ENCODE measurements around the gene IFNA6. TPM values are rescaled to one million over a fixed set of nuclear protein-coding genes. Genes with fewer than 3 reads are reported as not detected.

The IFNA6 gene
- total and polyA plus RNA-seq, 2 donors (not counting 3 experiments of a cell fraction or from before 2014, with no cell fraction given), result not detected

GRCh38 chr9:21322911-21323461 lies 27.7 kb downstream of the IFNA6 start:
- no peak for FAIRE-seq
- no peak for TF ChIP-seq MYC (IDR thresholded peaks at IDR 0.05; ENCODE audit: low read depth, low read length)
- no peak for TF ChIP-seq EZH2 (IDR thresholded peaks at IDR 0.05; ENCODE audit: borderline replicate concordance, low read depth, low read length, severe bottlenecking)
- no peak for TF ChIP-seq MAX (IDR thresholded peaks at IDR 0.05; ENCODE audit: insufficient read depth, insufficient read length)
- no peak for TF ChIP-seq POLR2AphosphoS5 (IDR thresholded peaks at IDR 0.05; ENCODE audit: insufficient read depth, low read depth, low read length)
- no peak for TF ChIP-seq GATA2 (IDR thresholded peaks at IDR 0.05; ENCODE audit: insufficient read depth, insufficient read length, low read depth, low read length)
- TF ChIP-seq FOS (IDR thresholded peaks at IDR 0.05; ENCODE audit: borderline replicate concordance, insufficient read depth, low read length), result no peak
- TF ChIP-seq CTCF (IDR thresholded peaks at IDR 0.05; ENCODE audit: extremely low read depth in 1 of 2, insufficient read depth in 1 of 2, low read depth in 1 of 2, low read length in 2 of 2), result no peak
- no peak for TF ChIP-seq POLR2A (IDR thresholded peaks at IDR 0.05; ENCODE audit: low read depth, low read length)
- TF ChIP-seq JUN (IDR thresholded peaks at IDR 0.05; ENCODE audit: borderline replicate concordance, insufficient read depth, insufficient read length, low read depth), result no peak
- H3K9me3 ChIP-seq (replicated peaks; ENCODE audit: control insufficient read depth, insufficient read depth, low read length), result no peaks in the 10 kb centered on the region
- H4K20me1 ChIP-seq (replicated peaks; ENCODE audit: control insufficient read depth, extremely low read depth, insufficient read depth, low read length), result peaks cover 9% of the 10 kb centered on the region
- H3K36me3 ChIP-seq (ENCODE audit: control insufficient read depth in 2 of 2, extremely low read depth in 1 of 2, insufficient read depth in 2 of 2, low read length in 2 of 2), result peaks cover 2 to 9% of the 10 kb centered on the region in 2 experiments
- POLR2A ChIA-PET, result no interaction called here
- no peaks in the 10 kb centered on the region for H3K27me3 ChIP-seq (ENCODE audit: control insufficient read depth in 2 of 2, insufficient read depth in 2 of 2, low read length in 2 of 2)
- no peaks in the 10 kb centered on the region for H3K9me1 ChIP-seq (replicated peaks; ENCODE audit: control insufficient read depth, extremely low read depth, insufficient read depth, low read length)
- peaks cover 20% of the 10 kb centered on the region for H3K4me1 ChIP-seq (ENCODE audit: control insufficient read depth, extremely low read depth, insufficient read depth, low read length)
- no peak overlapping the region for H3K4me2 ChIP-seq (ENCODE audit: insufficient read depth, low read length)
- H3K79me2 ChIP-seq (ENCODE audit: control insufficient read depth, insufficient read depth, low read length), result peaks cover 17% of the 10 kb centered on the region
- BruUV-seq (replicated peaks), result no TSS peak
- dilution Hi-C loops (cut with MboI; ENCODE audit: extremely low pct_ligation_motif_present, low sequenced_read_pairs) (no loop called here), intact Hi-C loops (cut with micrococcal nuclease) (no loop called here)
- no peak overlapping the region for H3K9ac ChIP-seq (replicated peaks; ENCODE audit: extremely low read depth, insufficient read depth, low read length)
- DNase-seq (ENCODE audit: low read depth, low spot score), result no peak
- no peak overlapping the region for H3K4me3 ChIP-seq (replicated peaks in 1 of 3; ENCODE audit: insufficient read depth in 1 of 3, low read depth in 1 of 3, low read length in 3 of 3)
- H3K27ac ChIP-seq (ENCODE audit: insufficient read depth, low read depth, low read length), result no peak overlapping the region
- CTCF ChIA-PET, result interaction anchor here (1.0 to 3.3 kb wide), 6 partner anchors 12 to 143 kb away, joined by 3 to 23 read pairs (median 5); partner anchors contain the start of gene KLHL9
- no peak overlapping the region for H2AFZ ChIP-seq (ENCODE audit: low read depth, low read length)
